ENCODE measurements around the gene GPRC5B.

GPRC5B gene

GRCh38 chr16:19879241-19879792, 5.3 kb downstream of the GPRC5B start:
- Histone ChIP-seq H3K4me3 (ENCODE audit: low read depth in 1 of 2, low read length in 2 of 2) (no peak overlapping the region), H3K36me3 (ENCODE audit: control insufficient read depth in 1 of 2, insufficient read depth in 2 of 2, low read length in 2 of 2) (no peaks in the 10 kb centered on the region), H3K27me3 (ENCODE audit: low read depth, low read length) (no peaks in the 10 kb centered on the region), H3K9me3 (ENCODE audit: control insufficient read depth in 1 of 2, low read length in 2 of 2) (no peaks in the 10 kb centered on the region), H3K27ac (ENCODE audit: low read length) (no peak overlapping the region), H3K4me1 (ENCODE audit: control insufficient read depth in 1 of 2, insufficient read depth in 2 of 2, low read length in 2 of 2) (peaks cover 0 to 12% of the 10 kb centered on the region in 2 donors)

- Histone ChIP-seq H3K4me1 (ENCODE audit: control insufficient read depth in 1 of 2, insufficient read depth in 2 of 2, low read length in 2 of 2) (peaks cover 0 to 12% of the 10 kb centered on the region in 2 donors), H3K36me3 (ENCODE audit: control insufficient read depth in 1 of 2, insufficient read depth in 2 of 2, low read length in 2 of 2) (no peaks in the 10 kb centered on the region), H3K4me3 (ENCODE audit: low read depth in 1 of 2, low read length in 2 of 2) (no peak overlapping the region), H3K9me3 (ENCODE audit: control insufficient read depth in 1 of 2, low read length in 2 of 2) (no peaks in the 10 kb centered on the region), H3K27me3 (ENCODE audit: low read depth, low read length) (no peaks in the 10 kb centered on the region), H3K27ac (ENCODE audit: low read length) (no peak overlapping the region)
Observed at GRCh38 chr16:19878757-19879156, 5.9 kb downstream of the GPRC5B start.

- no peak overlapping the region for H3K4me3 ChIP-seq (ENCODE audit: low read depth in 1 of 2, low read length in 2 of 2)
- no peaks in the 10 kb centered on the region for H3K9me3 ChIP-seq (ENCODE audit: control insufficient read depth in 1 of 2, low read length in 2 of 2)
- no peaks in the 10 kb centered on the region for H3K27me3 ChIP-seq (ENCODE audit: low read depth, low read length)
- H3K27ac ChIP-seq (ENCODE audit: low read length) = no peak overlapping the region
- peaks cover 0 to 4% of the 10 kb centered on the region in 2 donors for H3K36me3 ChIP-seq (ENCODE audit: control insufficient read depth in 1 of 2, insufficient read depth in 2 of 2, low read length in 2 of 2)
- no peaks in the 10 kb centered on the region for H3K4me1 ChIP-seq (ENCODE audit: control insufficient read depth in 1 of 2, insufficient read depth in 2 of 2, low read length in 2 of 2)
Observed at GRCh38 chr16:19876501-19877059, 8.1 kb downstream of the GPRC5B start.

- Histone ChIP-seq H3K4me3 (ENCODE audit: low read depth in 1 of 2, low read length in 2 of 2) (no peak overlapping the region), H3K36me3 (ENCODE audit: control insufficient read depth in 1 of 2, insufficient read depth in 2 of 2, low read length in 2 of 2) (peaks cover 0 to 5% of the 10 kb centered on the region in 2 donors), H3K27ac (ENCODE audit: low read length) (no peak overlapping the region), H3K27me3 (ENCODE audit: low read depth, low read length) (no peaks in the 10 kb centered on the region), H3K4me1 (ENCODE audit: control insufficient read depth in 1 of 2, insufficient read depth in 2 of 2, low read length in 2 of 2) (no peaks in the 10 kb centered on the region), H3K9me3 (ENCODE audit: control insufficient read depth in 1 of 2, low read length in 2 of 2) (no peaks in the 10 kb centered on the region)
Observed at GRCh38 chr16:19875900-19876299, 8.7 kb downstream of the GPRC5B start.

GRCh38 chr16:19874851-19875546, 9.6 kb downstream of the GPRC5B start:
- Histone ChIP-seq H3K36me3 (ENCODE audit: control insufficient read depth in 1 of 2, insufficient read depth in 2 of 2, low read length in 2 of 2) (peaks cover 4 to 9% of the 10 kb centered on the region in 2 donors), H3K4me1 (ENCODE audit: control insufficient read depth in 1 of 2, insufficient read depth in 2 of 2, low read length in 2 of 2) (no peaks in the 10 kb centered on the region), H3K27me3 (ENCODE audit: low read depth, low read length) (no peaks in the 10 kb centered on the region), H3K27ac (ENCODE audit: low read length) (no peak overlapping the region), H3K9me3 (ENCODE audit: control insufficient read depth in 1 of 2, low read length in 2 of 2) (no peaks in the 10 kb centered on the region), H3K4me3 (ENCODE audit: low read depth in 1 of 2, low read length in 2 of 2) (no peak overlapping the region)

GRCh38 chr16:19874026-19874425, 10.6 kb downstream of the GPRC5B start:
- H3K4me3 ChIP-seq (ENCODE audit: low read depth in 1 of 2, low read length in 2 of 2) = no peak overlapping the region
- no peaks in the 10 kb centered on the region for H3K9me3 ChIP-seq (ENCODE audit: control insufficient read depth in 1 of 2, low read length in 2 of 2)
- H3K27me3 ChIP-seq (ENCODE audit: low read depth, low read length) = no peaks in the 10 kb centered on the region
- peaks cover 4 to 9% of the 10 kb centered on the region in 2 donors for H3K36me3 ChIP-seq (ENCODE audit: control insufficient read depth in 1 of 2, insufficient read depth in 2 of 2, low read length in 2 of 2)
- H3K27ac ChIP-seq (ENCODE audit: low read length) = no peak overlapping the region
- H3K4me1 ChIP-seq (ENCODE audit: control insufficient read depth in 1 of 2, insufficient read depth in 2 of 2, low read length in 2 of 2) = no peaks in the 10 kb centered on the region

GRCh38 chr16:19872935-19873334, 11.7 kb downstream of the GPRC5B start:
- H3K4me1 ChIP-seq (ENCODE audit: control insufficient read depth in 1 of 2, insufficient read depth in 2 of 2, low read length in 2 of 2) = no peaks in the 10 kb centered on the region
- no peak overlapping the region for H3K27ac ChIP-seq (ENCODE audit: low read length)
- H3K36me3 ChIP-seq (ENCODE audit: control insufficient read depth in 1 of 2, insufficient read depth in 2 of 2, low read length in 2 of 2) = peaks cover 4 to 9% of the 10 kb centered on the region in 2 donors

GRCh38 chr16:19872179-19872863, 12.3 kb downstream of the GPRC5B start:
- Histone ChIP-seq H3K9me3 (ENCODE audit: control insufficient read depth in 1 of 2, low read length in 2 of 2) (no peaks in the 10 kb centered on the region), H3K36me3 (ENCODE audit: control insufficient read depth in 1 of 2, insufficient read depth in 2 of 2, low read length in 2 of 2) (peaks cover 4 to 9% of the 10 kb centered on the region in 2 donors), H3K27me3 (ENCODE audit: low read depth, low read length) (no peaks in the 10 kb centered on the region), H3K4me3 (ENCODE audit: low read depth in 1 of 2, low read length in 2 of 2) (no peak overlapping the region), H3K4me1 (ENCODE audit: control insufficient read depth in 1 of 2, insufficient read depth in 2 of 2, low read length in 2 of 2) (no peaks in the 10 kb centered on the region), H3K27ac (ENCODE audit: low read length) (no peak overlapping the region)

More at GRCh38 chr16:19872935-19873334, 11.7 kb downstream of the GPRC5B start:
- no peak overlapping the region for H3K4me3 ChIP-seq (ENCODE audit: low read depth in 1 of 2, low read length in 2 of 2)
- H3K9me3 ChIP-seq (ENCODE audit: control insufficient read depth in 1 of 2, low read length in 2 of 2) = no peaks in the 10 kb centered on the region
- H3K27me3 ChIP-seq (ENCODE audit: low read depth, low read length) = no peaks in the 10 kb centered on the region

GRCh38 chr16:19871721-19872120, 12.9 kb downstream of the GPRC5B start:
- Histone ChIP-seq H3K4me3 (ENCODE audit: low read depth in 1 of 2, low read length in 2 of 2) (no peak overlapping the region), H3K27me3 (ENCODE audit: low read depth, low read length) (no peaks in the 10 kb centered on the region), H3K9me3 (ENCODE audit: control insufficient read depth in 1 of 2, low read length in 2 of 2) (no peaks in the 10 kb centered on the region), H3K27ac (ENCODE audit: low read length) (no peak overlapping the region), H3K36me3 (ENCODE audit: control insufficient read depth in 1 of 2, insufficient read depth in 2 of 2, low read length in 2 of 2) (peaks cover 5 to 9% of the 10 kb centered on the region in 2 donors), H3K4me1 (ENCODE audit: control insufficient read depth in 1 of 2, insufficient read depth in 2 of 2, low read length in 2 of 2) (no peaks in the 10 kb centered on the region)

GRCh38 chr16:19868421-19868820, 16.2 kb downstream of the GPRC5B start:
- H3K27me3 ChIP-seq (ENCODE audit: low read depth, low read length) = no peaks in the 10 kb centered on the region
- H3K36me3 ChIP-seq (ENCODE audit: control insufficient read depth in 1 of 2, insufficient read depth in 2 of 2, low read length in 2 of 2) = peaks cover 7 to 9% of the 10 kb centered on the region in 2 donors
- no peaks in the 10 kb centered on the region for H3K9me3 ChIP-seq (ENCODE audit: control insufficient read depth in 1 of 2, low read length in 2 of 2)
- H3K4me1 ChIP-seq (ENCODE audit: control insufficient read depth in 1 of 2, insufficient read depth in 2 of 2, low read length in 2 of 2) = no peaks in the 10 kb centered on the region
- no peak overlapping the region for H3K4me3 ChIP-seq (ENCODE audit: low read depth in 1 of 2, low read length in 2 of 2)
- no peak overlapping the region for H3K27ac ChIP-seq (ENCODE audit: low read length)

GRCh38 chr16:19864566-19864965, 20.1 kb downstream of the GPRC5B start:
- Histone ChIP-seq H3K36me3 (ENCODE audit: control insufficient read depth in 1 of 2, insufficient read depth in 2 of 2, low read length in 2 of 2) (peaks cover 4 to 8% of the 10 kb centered on the region in 2 donors), H3K9me3 (ENCODE audit: control insufficient read depth in 1 of 2, low read length in 2 of 2) (no peaks in the 10 kb centered on the region), H3K4me3 (ENCODE audit: low read depth in 1 of 2, low read length in 2 of 2) (no peak overlapping the region), H3K27me3 (ENCODE audit: low read depth, low read length) (no peaks in the 10 kb centered on the region), H3K4me1 (ENCODE audit: control insufficient read depth in 1 of 2, insufficient read depth in 2 of 2, low read length in 2 of 2) (peaks cover 0 to 5% of the 10 kb centered on the region in 2 donors), H3K27ac (ENCODE audit: low read length) (no peak overlapping the region)
